Testis (tissue), 2 donors: ENCODE data around the gene TERF2IP.

Source experiments
- CTCF ChIP-seq, 3 experiments: fragments of 450-650 bp in 2 of 3; fragments of 200-600 bp in 1 of 3; sonication (generic) in 1 of 3; IDR thresholded peaks; one replicate each; pipeline ENCODE4 v1.5.1; 2016 to 2019; ENCODE audit warnings: antibody characterized with exemption in 3 of 3, mild to moderate bottlenecking in 2 of 3, moderate library complexity in 1 of 3
- POLR2A ChIP-seq: fragments of 450-650 bp; IDR thresholded peaks from one replicate; pipeline ENCODE4 v1.6.1; 2017; ENCODE audit warnings: antibody characterized with exemption, mild to moderate bottlenecking, moderate library complexity

- no peak for TF ChIP-seq CTCF (IDR thresholded peaks at IDR 0.05)
- TF ChIP-seq POLR2A, result no peak
Observed at GRCh38 chr16:75667503-75667902, 19.9 kb downstream of the TERF2IP start.
